Hepatocyte (in vitro differentiated cells): Measurements from ENCODE around the gene GALNT4. TPM values are rescaled to one million over a fixed set of nuclear protein-coding genes. Genes with fewer than 3 reads are reported as not detected.
A peak's percentile ranks its signal among the peaks of the same experiment; 100 is the strongest.

Source experiments
- DNase-seq: peaks from one replicate; pipeline ENCODE4 v3.0.0-alpha.2; 2016; ENCODE audit warnings: low spot score
- H2AFZ ChIP-seq: fragments of 200-600 bp; sonication (generic); 2 replicates; pipeline ENCODE4 v1.6.0; 2016; ENCODE audit warnings: antibody characterized with exemption, mild to moderate bottlenecking
- H3K27ac ChIP-seq: fragments of 200-600 bp; sonication (generic); 2 replicates; pipeline ENCODE4 v1.5.1; 2016; ENCODE audit warnings: mild to moderate bottlenecking
- H3K27me3 ChIP-seq: fragments of 200-600 bp; sonication (generic); 2 replicates; pipeline ENCODE4 v1.6.1; 2016
- H3K36me3 ChIP-seq: fragments of 200-600 bp; sonication (generic); replicated peaks from 2 replicates; pipeline ENCODE4 v1.5.1; 2016; ENCODE audit warnings: low read depth; ENCODE audit not compliant: insufficient read depth
- H3K4me1 ChIP-seq: fragments of 200-600 bp; sonication (generic); 2 replicates; pipeline ENCODE4 v1.5.1; 2016; ENCODE audit warnings: mild to moderate bottlenecking, moderate library complexity; ENCODE audit not compliant: insufficient read depth
- H3K4me2 ChIP-seq: fragments of 200-600 bp; sonication (generic); 2 replicates; pipeline ENCODE4 v1.6.0; 2016
- H3K4me3 ChIP-seq: fragments of 200-600 bp; sonication (generic); 2 replicates; pipeline ENCODE4 v1.5.1; 2016; ENCODE audit warnings: mild to moderate bottlenecking
- H3K79me2 ChIP-seq: fragments of 200-600 bp; sonication (generic); 2 replicates; pipeline ENCODE4 v1.6.0; 2017; ENCODE audit warnings: mild to moderate bottlenecking
- H3K9me2 ChIP-seq: fragments of 200-600 bp; sonication (generic); replicated peaks from 2 replicates; pipeline ENCODE4 v1.6.0; 2017; ENCODE audit warnings: mild to moderate bottlenecking; ENCODE audit not compliant: insufficient read depth
- H3K9me3 ChIP-seq: fragments of 200-600 bp; sonication (generic); 2 replicates; pipeline ENCODE4 v1.5.1; 2016; ENCODE audit warnings: low read depth, mild to moderate bottlenecking
- H4K20me1 ChIP-seq: fragments of 200-600 bp; sonication (generic); 2 replicates; pipeline ENCODE4 v1.6.0; 2016; ENCODE audit warnings: mild to moderate bottlenecking; ENCODE audit not compliant: insufficient read depth, poor library complexity, severe bottlenecking
- CTCF ChIP-seq: fragments of 200-600 bp; sonication (generic); IDR thresholded peaks from 2 replicates; pipeline ENCODE4 v1.5.1; 2016; ENCODE audit warnings: antibody characterized with exemption, mild to moderate bottlenecking; ENCODE audit not compliant: poor library complexity
- EZH2 ChIP-seq: fragments of 200-600 bp; sonication (generic); IDR thresholded peaks from 2 replicates; pipeline ENCODE4 v1.6.1; 2016; ENCODE audit warnings: antibody characterized with exemption, mild to moderate bottlenecking, borderline replicate concordance
- EZH2phosphoT487 ChIP-seq: fragments of 200-600 bp; sonication (generic); IDR thresholded peaks from one replicate; pipeline ENCODE4 v1.6.1; 2018; ENCODE audit warnings: antibody characterized with exemption, mild to moderate bottlenecking, low read depth, moderate library complexity; ENCODE audit not compliant: unreplicated experiment, severe bottlenecking
- WGBS: methylation state at CpG from one replicate; pipeline ENCODE4 v1.1.6; 2016; ENCODE audit warnings: low lambda C conversion rate; ENCODE audit errors: missing lambda C conversion rate; 5-methylcytosine and 5-hydroxymethylcytosine counted together
- polyA plus RNA-seq: library from polyadenylated mRNA; unstranded; fragments of >200 nt; fragmentation: Nextera tagmentation; extraction: Ambion mirVana; gene quantifications from 2 replicates; pipeline ENCODE4 v1.2.1, GENCODE V29; 2016
- total RNA-seq: library from RNA; depleted of rRNA; stranded (reverse); fragments of >200 nt; gene quantifications from 2 replicates; pipeline ENCODE4 v1.2.3, GENCODE V29; 2014

GALNT4 gene
- total RNA-seq (15.4 and 19.2 TPM in 2 replicates), polyA plus RNA-seq (4.6 and 6.9 TPM in 2 replicates)

- Histone ChIP-seq H2AFZ (peak within 1 kb of the TSS; percentile 80), H3K9me2 (no peaks in the 10 kb centered on the region), H4K20me1 (peaks cover 3% of the 10 kb centered on the region), H3K27ac (peak within 1 kb of the TSS; percentile 87), H3K4me2 (peak within 1 kb of the TSS; percentile 74), H3K27me3 (no peaks in the 10 kb centered on the region), H3K4me3 (peak within 1 kb of the TSS; percentile 76), H3K9me3 (no peaks in the 10 kb centered on the region), H3K79me2 (peaks cover 57% of the 10 kb centered on the region), H3K36me3 (no peaks in the 10 kb centered on the region), H3K4me1 (peaks cover 25% of the 10 kb centered on the region)
- 2% methylated on average over 43 of the region's 43 CpGs for WGBS
- peak; percentile 94 for DNase-seq
- TF ChIP-seq EZH2 (no peak), EZH2phosphoT487 (no peak), CTCF (peak; percentile 75)
Measured at GRCh38 chr12:89524541-89525304, at the start of gene GALNT4. TSS of gene GALNT4 (minus strand) at chr12:89524796. CDS start at chr12:89524549, 247 bp downstream.

GRCh38 chr12:89573051-89573810 is 48.6 kb upstream of the GALNT4 start:
- Histone ChIP-seq H3K4me2 (no peak overlapping the region), H3K4me1 (peaks cover 13% of the 10 kb centered on the region), H3K79me2 (no peaks in the 10 kb centered on the region), H3K36me3 (no peaks in the 10 kb centered on the region), H4K20me1 (no peaks in the 10 kb centered on the region), H3K4me3 (no peak overlapping the region), H2AFZ (no peak overlapping the region), H3K9me2 (no peaks in the 10 kb centered on the region), H3K27ac (no peak overlapping the region), H3K27me3 (no peaks in the 10 kb centered on the region), H3K9me3 (no peaks in the 10 kb centered on the region)
- 76% methylated on average over 5 of the region's 5 CpGs for WGBS
- TF ChIP-seq EZH2 (no peak), CTCF (no peak), EZH2phosphoT487 (no peak)
- DNase-seq: no peak

GRCh38 chr12:89571491-89572195 is 47.0 kb upstream of the GALNT4 start:
- no peaks in the 10 kb centered on the region for H3K9me3 ChIP-seq
- H2AFZ ChIP-seq: no peak overlapping the region
- WGBS: 93% methylated on average over 4 of the region's 4 CpGs
- peaks cover 13% of the 10 kb centered on the region for H3K4me1 ChIP-seq
- H3K27ac ChIP-seq: no peak overlapping the region
- no peak for TF ChIP-seq EZH2
- no peak for TF ChIP-seq EZH2phosphoT487
- no peak for TF ChIP-seq CTCF
- H3K4me3 ChIP-seq: no peak overlapping the region
- H3K27me3 ChIP-seq: no peaks in the 10 kb centered on the region
- no peaks in the 10 kb centered on the region for H3K36me3 ChIP-seq
- no peak overlapping the region for H3K4me2 ChIP-seq
- no peaks in the 10 kb centered on the region for H4K20me1 ChIP-seq
- no peaks in the 10 kb centered on the region for H3K9me2 ChIP-seq
- DNase-seq: no peak
- H3K79me2 ChIP-seq: no peaks in the 10 kb centered on the region
